ENCODE measurements around the gene USH2A. TPM values are rescaled to one million over a fixed set of nuclear protein-coding genes. Genes with fewer than 3 reads are reported as not detected.

Gene USH2A
- total RNA-seq, 2 donors from 2014 or later, result 0.62 to 3.1 TPM

GRCh38 chr1:216410026-216410425 is 13.2 kb downstream of the USH2A start:
- Mint-ChIP-seq H3K4me1 (peaks cover 3% of the 10 kb centered on the region), H3K36me3 (ENCODE audit: low read depth) (no peaks in the 10 kb centered on the region), H3K27me3 (ENCODE audit: insufficient read depth) (no peaks in the 10 kb centered on the region), H3K27ac (no peak overlapping the region), H3K9me3 (no peaks in the 10 kb centered on the region), H3K4me3 (no peak overlapping the region)
- no peaks in the 10 kb centered on the region for H3K4me1 ChIP-seq (ENCODE audit: control insufficient read depth, insufficient read depth, low read length)
- no peak overlapping the region for H3K4me3 ChIP-seq (ENCODE audit: low read length)
- WGBS, 2 experiments (ENCODE audit: insufficient coverage in 1 of 2, insufficient read length in 1 of 2), result 74 to 93% methylated on average over 3 to 4 of the region's 4 CpGs
- no peaks in the 10 kb centered on the region for H3K27me3 ChIP-seq (ENCODE audit: control insufficient read depth, insufficient read depth, low read length, poor library complexity, severe bottlenecking)
- H3K36me3 ChIP-seq (ENCODE audit: control insufficient read depth, insufficient read depth, low read length), result no peaks in the 10 kb centered on the region
- DNase-seq, result no peak
- no peak overlapping the region for H3K27ac ChIP-seq (ENCODE audit: low read depth, low read length)
- H3K9ac ChIP-seq (ENCODE audit: extremely low read depth, low read length, poor library complexity, severe bottlenecking), result no peak overlapping the region
- no peaks in the 10 kb centered on the region for H3K9me3 ChIP-seq (ENCODE audit: control insufficient read depth, low read length)
- TF ChIP-seq CTCF (conservative IDR thresholded peaks at IDR 0.05), result no peak

- Histone ChIP-seq H3K27ac (ENCODE audit: low read depth, low read length) (no peak overlapping the region), H3K4me1 (ENCODE audit: control insufficient read depth, insufficient read depth, low read length) (peaks cover 9% of the 10 kb centered on the region), H3K36me3 (ENCODE audit: control insufficient read depth, insufficient read depth, low read length) (no peaks in the 10 kb centered on the region), H3K27me3 (ENCODE audit: control insufficient read depth, insufficient read depth, low read length, poor library complexity, severe bottlenecking) (no peaks in the 10 kb centered on the region), H3K4me3 (ENCODE audit: low read length) (no peak overlapping the region), H3K9me3 (ENCODE audit: control insufficient read depth, low read length) (no peaks in the 10 kb centered on the region), H3K9ac (ENCODE audit: extremely low read depth, low read length, poor library complexity, severe bottlenecking) (no peak overlapping the region)
- Mint-ChIP-seq H3K27ac (no peak overlapping the region), H3K9me3 (no peaks in the 10 kb centered on the region), H3K4me1 (peaks cover 34% of the 10 kb centered on the region), H3K36me3 (ENCODE audit: low read depth) (no peaks in the 10 kb centered on the region), H3K4me3 (no peak overlapping the region), H3K27me3 (ENCODE audit: insufficient read depth) (no peaks in the 10 kb centered on the region)
- DNase-seq, result no peak
- no peak for TF ChIP-seq CTCF (conservative IDR thresholded peaks at IDR 0.05)
- WGBS, 2 experiments (ENCODE audit: insufficient coverage in 1 of 2, insufficient read length in 1 of 2), result 92 to 94% methylated on average over 2 of the region's 3 CpGs
Observed at GRCh38 chr1:216390956-216391355, 32.3 kb downstream of the USH2A start.

- H3K27ac Mint-ChIP-seq, result no peak overlapping the region
- H3K4me3 Mint-ChIP-seq, result no peak overlapping the region
Observed at GRCh38 chr1:216389774-216390173, 33.5 kb downstream of the USH2A start.

More at GRCh38 chr1:216389774-216390173, 33.5 kb downstream of the USH2A start:
- no peaks in the 10 kb centered on the region for H3K27me3 Mint-ChIP-seq (ENCODE audit: insufficient read depth)
- H3K36me3 ChIP-seq (ENCODE audit: control insufficient read depth, insufficient read depth, low read length), result no peaks in the 10 kb centered on the region
- no peak overlapping the region for H3K27ac ChIP-seq (ENCODE audit: low read depth, low read length)
- no peak overlapping the region for H3K4me3 ChIP-seq (ENCODE audit: low read length)
- H3K9me3 Mint-ChIP-seq, result no peaks in the 10 kb centered on the region
- no peak for TF ChIP-seq CTCF (conservative IDR thresholded peaks at IDR 0.05)
- DNase-seq, result no peak
- no peaks in the 10 kb centered on the region for H3K27me3 ChIP-seq (ENCODE audit: control insufficient read depth, insufficient read depth, low read length, poor library complexity, severe bottlenecking)
- no peaks in the 10 kb centered on the region for H3K36me3 Mint-ChIP-seq (ENCODE audit: low read depth)
- peaks cover 9% of the 10 kb centered on the region for H3K4me1 ChIP-seq (ENCODE audit: control insufficient read depth, insufficient read depth, low read length)
- H3K9ac ChIP-seq (ENCODE audit: extremely low read depth, low read length, poor library complexity, severe bottlenecking), result no peak overlapping the region
- no peaks in the 10 kb centered on the region for H3K9me3 ChIP-seq (ENCODE audit: control insufficient read depth, low read length)
- peaks cover 34% of the 10 kb centered on the region for H3K4me1 Mint-ChIP-seq

Data from endodermal cell (in vitro differentiated cells).